HCT116 (cell line): ENCODE results near the gene PVR.

Experiments
- EGR1 ChIP-seq: IDR thresholded peaks from 2 replicates; pipeline ENCODE4 v1.6.1; 2012; ENCODE audit warnings: low read depth
- ELF1 ChIP-seq: IDR thresholded peaks from 2 replicates; pipeline ENCODE4 v1.6.1; 2012; ENCODE audit warnings: low read depth, borderline replicate concordance
- EZH2phosphoT487 ChIP-seq: fragments of 200-600 bp; IDR thresholded peaks from 2 replicates; pipeline ENCODE4 v1.6.1; 2018; ENCODE audit warnings: antibody characterized with exemption, borderline replicate concordance
- POLR2A ChIP-seq: IDR thresholded peaks from 2 replicates; pipeline ENCODE4 v1.7.0; 2011; ENCODE audit warnings: borderline replicate concordance; ENCODE audit not compliant: insufficient read depth, insufficient read length; ENCODE audit errors: extremely low read depth
- POLR2AphosphoS5 ChIP-seq: IDR thresholded peaks from 2 replicates; pipeline ENCODE4 v1.6.1; 2011; ENCODE audit warnings: mild to moderate bottlenecking, low read depth, low read length, moderate library complexity
- RAD21 ChIP-seq: IDR thresholded peaks from 2 replicates; pipeline ENCODE4 v1.6.1; 2012; ENCODE audit warnings: low read depth, mild to moderate bottlenecking
- YY1 ChIP-seq: IDR thresholded peaks from 2 replicates; pipeline ENCODE4 v1.6.1; 2011; ENCODE audit warnings: low read length, low read depth, moderate library complexity, mild to moderate bottlenecking; ENCODE audit not compliant: insufficient replicate concordance; ENCODE audit errors: extremely low read depth
- TF ChIP-seq, protein P1 (sequence below), 3 experiments: fragments of 200-600 bp in 1 of 3; sonication (generic) in 1 of 3; IDR thresholded peaks in 2 of 3; conservative IDR thresholded peaks in 1 of 3; 2 replicates each; pipeline ENCODE4 v1.5.1; 2012 to 2017; ENCODE audit warnings: low read depth in 2 of 3, low read length in 2 of 3, antibody characterized with exemption in 1 of 3, borderline replicate concordance in 1 of 3, control low read depth in 1 of 3, mild to moderate bottlenecking in 1 of 3, mixed read lengths in 1 of 3, mixed run types in 1 of 3, moderate library complexity in 1 of 3; ENCODE audit not compliant: insufficient read depth in 1 of 3

DNA sequence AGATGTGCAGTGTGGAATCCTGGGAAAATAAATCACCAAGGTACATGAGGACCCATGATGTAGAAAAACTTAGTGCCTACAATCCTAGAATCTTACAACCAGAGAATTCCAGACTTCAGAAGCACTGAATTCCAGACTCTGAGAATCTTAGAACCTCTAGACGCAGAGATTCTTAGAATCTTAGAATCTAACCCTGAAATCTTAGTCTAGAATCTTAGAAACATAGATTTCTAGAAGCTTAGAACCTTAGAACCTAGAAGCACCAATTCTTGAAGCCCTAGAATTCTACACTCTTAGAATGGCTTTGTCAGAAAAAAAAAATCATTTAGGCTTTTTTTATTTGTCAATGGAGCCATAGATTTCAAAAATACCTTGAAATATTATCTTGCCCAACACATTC, 61.3 kb downstream of the PVR start:
- TF ChIP-seq EZH2phosphoT487 (no peak), YY1 (no peak), POLR2AphosphoS5 (no peak), ELF1 (no peak), RAD21 (no peak), POLR2A (no peak), EGR1 (no peak)
- TF ChIP-seq, protein P1, sequence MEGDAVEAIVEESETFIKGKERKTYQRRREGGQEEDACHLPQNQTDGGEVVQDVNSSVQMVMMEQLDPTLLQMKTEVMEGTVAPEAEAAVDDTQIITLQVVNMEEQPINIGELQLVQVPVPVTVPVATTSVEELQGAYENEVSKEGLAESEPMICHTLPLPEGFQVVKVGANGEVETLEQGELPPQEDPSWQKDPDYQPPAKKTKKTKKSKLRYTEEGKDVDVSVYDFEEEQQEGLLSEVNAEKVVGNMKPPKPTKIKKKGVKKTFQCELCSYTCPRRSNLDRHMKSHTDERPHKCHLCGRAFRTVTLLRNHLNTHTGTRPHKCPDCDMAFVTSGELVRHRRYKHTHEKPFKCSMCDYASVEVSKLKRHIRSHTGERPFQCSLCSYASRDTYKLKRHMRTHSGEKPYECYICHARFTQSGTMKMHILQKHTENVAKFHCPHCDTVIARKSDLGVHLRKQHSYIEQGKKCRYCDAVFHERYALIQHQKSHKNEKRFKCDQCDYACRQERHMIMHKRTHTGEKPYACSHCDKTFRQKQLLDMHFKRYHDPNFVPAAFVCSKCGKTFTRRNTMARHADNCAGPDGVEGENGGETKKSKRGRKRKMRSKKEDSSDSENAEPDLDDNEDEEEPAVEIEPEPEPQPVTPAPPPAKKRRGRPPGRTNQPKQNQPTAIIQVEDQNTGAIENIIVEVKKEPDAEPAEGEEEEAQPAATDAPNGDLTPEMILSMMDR (IDR thresholded peaks at IDR 0.05 in 2 of 3, conservative IDR thresholded peaks at IDR 0.05 in 1 of 3; ENCODE audit: borderline replicate concordance in 1 of 3, insufficient read depth in 1 of 3, low read depth in 2 of 3, low read length in 2 of 3) = no peak
